Trophoblast cell (in vitro differentiated cells and primary cell): ENCODE results near the gene PVALEF.

Experiments
- DNase-seq, 2 donors: peaks; one replicate each; pipeline ENCODE4 v3.0.0-alpha.2; 2016
- H2AFZ ChIP-seq: 2 replicates; pipeline ENCODE4 v1.6.1; 2013; ENCODE audit warnings: low read length, moderate library complexity, mild to moderate bottlenecking; ENCODE audit not compliant: insufficient read depth, poor library complexity
- H2AK5ac ChIP-seq: 2 replicates; pipeline ENCODE4 v1.6.1; 2013; ENCODE audit warnings: mild to moderate bottlenecking, low read length
- H2BK120ac ChIP-seq: 2 replicates; pipeline ENCODE4 v1.6.1; 2013; ENCODE audit warnings: low read length, mild to moderate bottlenecking, moderate library complexity; ENCODE audit not compliant: insufficient read depth, poor library complexity
- H2BK12ac ChIP-seq: 2 replicates; pipeline ENCODE4 v1.6.1; 2013; ENCODE audit warnings: mild to moderate bottlenecking, low read length, moderate library complexity
- H2BK5ac ChIP-seq: 2 replicates; pipeline ENCODE4 v1.6.1; 2013; ENCODE audit warnings: low read length, low read depth, moderate library complexity, mild to moderate bottlenecking; ENCODE audit not compliant: poor library complexity
- H3K14ac ChIP-seq: 2 replicates; pipeline ENCODE4 v1.6.1; 2013; ENCODE audit warnings: mild to moderate bottlenecking, low read length
- H3K18ac ChIP-seq: 2 replicates; pipeline ENCODE4 v1.6.1; 2013; ENCODE audit warnings: mild to moderate bottlenecking, low read length
- H3K23ac ChIP-seq: 2 replicates; pipeline ENCODE4 v1.6.1; 2013; ENCODE audit warnings: low read length
- H3K27ac ChIP-seq: 2 replicates; pipeline ENCODE4 v1.5.1; 2013; ENCODE audit warnings: low read depth, mild to moderate bottlenecking, inconsistent platforms, low read length, moderate library complexity
- H3K27me3 ChIP-seq: 2 replicates; pipeline ENCODE4 v1.6.1; 2013; ENCODE audit warnings: inconsistent platforms, mild to moderate bottlenecking, low read length, moderate library complexity; ENCODE audit not compliant: insufficient read depth
- H3K36me3 ChIP-seq, 2 experiments: 1 replicate in 1 of 2; 2 replicates in 1 of 2; pipeline ENCODE4 v1.6.1; 2013; ENCODE audit warnings: low read length in 2 of 2, mild to moderate bottlenecking in 2 of 2, moderate library complexity in 1 of 2; ENCODE audit not compliant: insufficient read depth in 2 of 2, control insufficient read depth in 1 of 2
- H3K4ac ChIP-seq: 2 replicates; pipeline ENCODE4 v1.6.1; 2013; ENCODE audit warnings: low read depth, mild to moderate bottlenecking, low read length, moderate library complexity
- H3K4me1 ChIP-seq, 2 experiments: 1 replicate in 1 of 2; 2 replicates in 1 of 2; pipeline ENCODE4 v1.6.1; 2013; ENCODE audit warnings: low read length in 2 of 2, mild to moderate bottlenecking in 2 of 2, moderate library complexity in 1 of 2; ENCODE audit not compliant: insufficient read depth in 2 of 2, control insufficient read depth in 1 of 2
- H3K4me2 ChIP-seq: 2 replicates; pipeline ENCODE4 v1.6.1; 2013; ENCODE audit warnings: inconsistent platforms, mild to moderate bottlenecking, low read length, moderate library complexity
- H3K4me3 ChIP-seq: 2 replicates; pipeline ENCODE4 v1.5.1; 2013; ENCODE audit warnings: mild to moderate bottlenecking, low read depth, low read length, inconsistent platforms
- H3K79me1 ChIP-seq: one replicate; pipeline ENCODE4 v1.6.1; 2013; ENCODE audit warnings: low read length
- H3K79me2 ChIP-seq: 2 replicates; pipeline ENCODE4 v1.6.1; 2013; ENCODE audit warnings: low read length, mild to moderate bottlenecking; ENCODE audit not compliant: control insufficient read depth, insufficient read depth, poor library complexity
- H3K9ac ChIP-seq: 2 replicates; pipeline ENCODE4 v1.6.1; 2013; ENCODE audit warnings: mild to moderate bottlenecking, low read length
- H3K9me3 ChIP-seq: 2 replicates; pipeline ENCODE4 v1.6.1; 2013; ENCODE audit warnings: low read depth, mild to moderate bottlenecking, control low read depth, inconsistent platforms, low read length; ENCODE audit not compliant: insufficient read depth
- H4K12ac ChIP-seq: 2 replicates; pipeline ENCODE4 v1.6.1; 2013; ENCODE audit warnings: low read depth, mild to moderate bottlenecking, low read length, moderate library complexity
- H4K8ac ChIP-seq: 2 replicates; pipeline ENCODE4 v1.6.1; 2013; ENCODE audit warnings: low read depth, mild to moderate bottlenecking, low read length, moderate library complexity
- H4K91ac ChIP-seq: one replicate; pipeline ENCODE4 v1.6.1; 2013; ENCODE audit warnings: low read depth, mild to moderate bottlenecking, low read length, moderate library complexity
- WGBS: extraction: QIAGEN DNeasy Blood & Tissue Kit; methylation state at CpG from one replicate; pipeline ENCODE4 v1.1.7; 2013; ENCODE audit warnings: missing lambda C conversion rate; ENCODE audit not compliant: insufficient read length, insufficient coverage; ENCODE audit errors: extremely low coverage; 5-methylcytosine and 5-hydroxymethylcytosine counted together

The PVALEF gene

DNA sequence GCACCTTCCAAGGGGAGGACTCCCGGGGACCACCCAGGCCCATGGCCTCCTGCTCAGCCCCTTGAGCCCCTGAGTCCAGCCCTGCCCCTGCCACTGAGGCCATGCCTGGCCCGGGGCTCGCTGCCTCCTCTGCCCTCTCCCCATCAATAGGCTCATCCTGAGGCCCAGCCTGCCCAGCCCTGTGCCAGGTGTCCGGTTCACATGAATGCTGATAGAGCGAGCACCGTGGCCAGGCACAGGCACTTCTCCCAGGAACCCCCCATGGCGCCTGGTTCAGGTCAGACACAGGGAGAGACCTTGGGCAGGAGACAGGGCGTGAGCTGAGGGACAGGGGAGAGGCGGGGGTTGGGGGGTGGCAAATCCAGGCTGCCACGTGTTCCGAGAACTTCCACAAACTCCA lies 2.8 kb upstream of the PVALEF start:
- H2BK5ac ChIP-seq, result no peak overlapping the region
- H4K12ac ChIP-seq, result no peak overlapping the region
- no peak overlapping the region for H2AFZ ChIP-seq
- no peak overlapping the region for H4K8ac ChIP-seq
- H3K4me3 ChIP-seq, result no peak overlapping the region
- H3K14ac ChIP-seq, result no peak overlapping the region
- no peak overlapping the region for H3K18ac ChIP-seq
- H3K27me3 ChIP-seq, result peaks cover 17% of the 10 kb centered on the region
- H3K4ac ChIP-seq, result no peak overlapping the region
- no peak overlapping the region for H3K27ac ChIP-seq
- H3K4me1 ChIP-seq, result no peaks in the 10 kb centered on the region
- no peaks in the 10 kb centered on the region for H3K9me3 ChIP-seq
- no peak overlapping the region for H4K91ac ChIP-seq
- no peaks in the 10 kb centered on the region for H3K79me1 ChIP-seq
- no peak overlapping the region for H2BK12ac ChIP-seq
- no peak overlapping the region for H2BK120ac ChIP-seq
- H2AK5ac ChIP-seq, result no peak overlapping the region
- DNase-seq, result no peak
- no peak overlapping the region for H3K23ac ChIP-seq
- no CpG with 5 or more reads among the region's 11 CpGs for WGBS
- H3K9ac ChIP-seq, result no peak overlapping the region
- no peaks in the 10 kb centered on the region for H3K36me3 ChIP-seq
- no peaks in the 10 kb centered on the region for H3K79me2 ChIP-seq
- no peak overlapping the region for H3K4me2 ChIP-seq

DNA sequence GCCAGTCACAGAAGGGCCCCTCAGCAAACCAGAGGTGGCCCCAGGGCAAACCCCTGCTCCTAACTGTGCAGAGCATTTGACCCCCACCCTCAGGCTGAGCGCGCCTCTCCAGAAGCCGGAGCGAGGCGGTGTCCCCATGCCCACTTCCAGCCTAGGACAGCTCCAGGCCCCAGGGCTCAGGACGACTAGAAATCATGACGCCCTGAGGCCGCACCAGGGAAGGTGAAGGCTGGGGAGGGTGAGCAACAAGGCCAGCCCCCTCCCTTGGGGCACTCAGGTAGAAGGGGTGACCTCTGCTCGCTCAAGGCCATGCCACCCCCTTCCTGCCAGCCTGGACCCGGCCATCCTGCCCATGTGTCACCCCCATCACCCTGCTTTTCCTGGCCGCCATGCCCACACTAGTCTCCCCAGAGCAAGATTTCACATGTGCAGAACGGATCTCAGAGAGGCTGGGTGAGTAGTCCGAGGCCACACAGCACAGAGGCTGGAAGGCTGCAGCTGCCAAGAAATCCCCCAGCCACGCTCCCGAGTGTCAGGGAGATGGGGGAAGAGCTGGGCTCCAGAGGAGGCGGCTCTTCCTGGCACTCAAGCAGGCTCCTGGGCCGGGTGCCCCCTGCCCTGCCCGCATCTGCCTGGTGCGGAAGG lies 2.1 kb upstream of the PVALEF start:
- H2AFZ ChIP-seq, result no peak overlapping the region
- H4K12ac ChIP-seq, result no peak overlapping the region
- no peak overlapping the region for H3K4me3 ChIP-seq
- H2AK5ac ChIP-seq, result no peak overlapping the region
- no peak overlapping the region for H4K91ac ChIP-seq
- H2BK120ac ChIP-seq, result no peak overlapping the region
- H2BK5ac ChIP-seq, result no peak overlapping the region
- no peaks in the 10 kb centered on the region for H3K36me3 ChIP-seq
- H3K9me3 ChIP-seq, result no peaks in the 10 kb centered on the region
- no peaks in the 10 kb centered on the region for H3K79me1 ChIP-seq
- no peak overlapping the region for H3K4me2 ChIP-seq
- no peak for DNase-seq
- no peak overlapping the region for H3K18ac ChIP-seq
- H3K23ac ChIP-seq, result no peak overlapping the region
- no peaks in the 10 kb centered on the region for H3K79me2 ChIP-seq
- H3K27me3 ChIP-seq, result peaks cover 17% of the 10 kb centered on the region
- WGBS, result no CpG with 5 or more reads among the region's 19 CpGs
- H2BK12ac ChIP-seq, result no peak overlapping the region
- no peak overlapping the region for H3K9ac ChIP-seq
- no peak overlapping the region for H3K4ac ChIP-seq
- no peaks in the 10 kb centered on the region for H3K4me1 ChIP-seq
- no peak overlapping the region for H3K27ac ChIP-seq
- H4K8ac ChIP-seq, result no peak overlapping the region
- no peak overlapping the region for H3K14ac ChIP-seq

DNA sequence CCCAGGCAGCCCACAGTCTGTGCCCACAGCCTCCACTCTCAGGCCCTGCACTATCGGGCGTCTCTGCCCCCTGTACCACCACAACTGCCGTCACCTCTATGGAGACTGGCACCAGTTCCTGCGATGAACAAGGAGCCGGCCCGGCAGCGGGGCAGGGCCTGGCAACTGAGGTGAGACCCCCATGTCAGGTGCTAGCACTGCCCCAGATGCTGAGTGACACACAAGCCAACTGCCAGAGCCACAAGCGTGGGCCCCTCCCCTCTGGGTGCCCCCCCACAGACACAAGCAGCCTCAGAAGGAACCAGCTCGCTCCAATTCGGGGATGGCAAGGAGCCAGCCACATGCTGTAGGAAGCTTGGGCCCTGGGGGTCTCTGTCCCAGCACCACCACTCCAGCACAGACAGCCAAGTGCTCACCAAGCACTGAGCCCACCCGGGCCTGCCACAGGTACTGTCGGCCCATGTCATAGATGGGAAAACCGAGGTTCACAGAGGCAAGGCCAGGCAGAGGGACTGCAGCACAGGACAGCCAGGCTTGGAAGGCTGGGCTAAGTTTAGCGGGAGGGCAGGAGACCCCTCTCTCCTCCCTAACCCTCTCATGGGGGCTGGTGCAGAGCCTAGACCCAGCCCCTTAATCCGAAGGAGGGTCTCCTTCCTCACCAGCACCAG lies 1.5 kb upstream of the PVALEF start:
- Histone ChIP-seq H2BK12ac (no peak overlapping the region), H3K4me1 (no peaks in the 10 kb centered on the region), H3K4me3 (no peak overlapping the region), H4K91ac (no peak overlapping the region), H3K23ac (no peak overlapping the region), H3K9ac (no peak overlapping the region), H3K4ac (no peak overlapping the region), H3K18ac (no peak overlapping the region), H3K79me2 (no peaks in the 10 kb centered on the region), H2BK5ac (no peak overlapping the region), H3K36me3 (no peaks in the 10 kb centered on the region), H3K9me3 (no peaks in the 10 kb centered on the region), H2BK120ac (no peak overlapping the region), H3K14ac (no peak overlapping the region), H4K12ac (no peak overlapping the region), H4K8ac (no peak overlapping the region), H3K79me1 (no peaks in the 10 kb centered on the region), H3K27me3 (peaks cover 17% of the 10 kb centered on the region), H2AK5ac (no peak overlapping the region), H3K4me2 (no peak overlapping the region), H2AFZ (no peak overlapping the region), H3K27ac (no peak overlapping the region)
- no CpG with 5 or more reads among the region's 15 CpGs for WGBS
- DNase-seq, result no peak

DNA sequence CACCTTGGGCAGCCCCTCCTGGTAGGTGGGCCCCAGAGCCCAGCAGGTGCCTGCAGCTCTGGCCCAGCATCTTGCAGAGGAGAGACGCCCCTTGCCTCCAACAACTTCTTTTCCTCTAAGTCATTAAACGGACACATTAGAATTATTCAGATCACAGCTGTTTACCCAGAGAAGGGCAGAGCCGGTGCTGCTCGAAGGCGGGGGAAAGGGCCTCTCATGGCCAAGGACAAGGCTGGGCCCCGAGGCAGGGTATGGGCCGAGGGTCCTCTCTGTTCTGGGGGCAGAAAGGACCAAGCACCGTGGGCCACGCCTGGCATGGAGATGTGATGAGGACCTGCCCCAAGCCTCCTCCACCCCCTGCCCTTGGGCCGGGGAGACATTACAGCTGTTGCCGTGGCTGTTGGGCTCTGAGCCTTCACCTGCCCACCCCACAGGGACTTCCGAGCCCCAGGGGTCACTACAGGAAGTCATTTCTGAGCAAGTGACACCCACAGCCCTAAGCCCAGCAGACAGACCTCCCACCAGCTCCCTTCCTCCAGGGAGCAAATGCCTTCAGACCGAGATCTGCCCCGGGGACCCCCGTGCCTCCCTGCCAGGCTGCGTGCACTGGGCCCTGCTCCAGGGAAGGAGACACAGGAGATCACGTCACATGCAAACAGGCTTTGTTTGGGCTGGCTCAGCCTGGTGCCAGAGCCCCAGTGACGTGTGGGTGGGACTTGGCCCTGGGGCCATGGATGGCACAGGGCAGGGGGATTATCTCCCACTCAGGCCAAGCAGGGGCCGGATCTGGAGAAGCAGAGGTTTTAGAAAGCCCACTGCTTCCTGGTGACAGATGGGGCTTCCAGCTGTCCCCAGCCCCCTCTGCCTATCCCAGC lies 699 bp upstream of the PVALEF start:
- H3K14ac ChIP-seq, result no peak overlapping the region
- no peak overlapping the region for H4K8ac ChIP-seq
- H3K9me3 ChIP-seq, result peaks cover 3% of the 10 kb centered on the region
- H3K4ac ChIP-seq, result no peak overlapping the region
- H2BK5ac ChIP-seq, result no peak overlapping the region
- H4K91ac ChIP-seq, result no peak overlapping the region
- H4K12ac ChIP-seq, result no peak overlapping the region
- no peak overlapping the region for H2AFZ ChIP-seq
- H3K18ac ChIP-seq, result no peak overlapping the region
- no CpG with 5 or more reads among the region's 19 CpGs for WGBS
- H3K27me3 ChIP-seq, result peaks cover 17% of the 10 kb centered on the region
- H3K23ac ChIP-seq, result no peak overlapping the region
- no peaks in the 10 kb centered on the region for H3K36me3 ChIP-seq
- H3K79me1 ChIP-seq, result no peaks in the 10 kb centered on the region
- no peak overlapping the region for H3K4me2 ChIP-seq
- no peaks in the 10 kb centered on the region for H3K79me2 ChIP-seq
- H2AK5ac ChIP-seq, result no peak overlapping the region
- no peak for DNase-seq
- no peaks in the 10 kb centered on the region for H3K4me1 ChIP-seq
- no peak overlapping the region for H2BK12ac ChIP-seq
- no peak overlapping the region for H3K9ac ChIP-seq
- no peak overlapping the region for H3K27ac ChIP-seq
- no peak overlapping the region for H3K4me3 ChIP-seq
- H2BK120ac ChIP-seq, result no peak overlapping the region
